ENCODE data around the gene VPS36.

Gene VPS36

GRCh38 chr13:52461265-52461664 is 10.8 kb upstream of the VPS36 start:
- Histone ChIP-seq H3K4me3 (replicated peaks; ENCODE audit: low read depth, low read length) (no peak overlapping the region), H3K36me3 (ENCODE audit: control insufficient read depth, insufficient read depth, low read length) (peaks cover 4% of the 10 kb centered on the region), H3K27me3 (replicated peaks; ENCODE audit: control insufficient read depth, insufficient read depth, low read length) (no peaks in the 10 kb centered on the region)
- DNase-seq (ENCODE audit: extremely low read depth, insufficient read length) = no peak
- TF ChIP-seq CTCF (IDR thresholded peaks at IDR 0.05; ENCODE audit: insufficient read depth, low read length, poor library complexity, severe bottlenecking) = no peak

- no peak for DNase-seq (ENCODE audit: extremely low read depth, insufficient read length)
- Histone ChIP-seq H3K27me3 (replicated peaks; ENCODE audit: control insufficient read depth, insufficient read depth, low read length) (no peaks in the 10 kb centered on the region), H3K36me3 (ENCODE audit: control insufficient read depth, insufficient read depth, low read length) (peaks cover 4% of the 10 kb centered on the region), H3K4me3 (replicated peaks; ENCODE audit: low read depth, low read length) (no peak overlapping the region)
- TF ChIP-seq CTCF (IDR thresholded peaks at IDR 0.05; ENCODE audit: insufficient read depth, low read length, poor library complexity, severe bottlenecking) = no peak
These were observed 9.2 kb upstream of the VPS36 start for GRCh38 chr13:52459668-52460067.

GRCh38 chr13:52455677-52456041 is 5.2 kb upstream of the VPS36 start:
- peak; percentile 82 for DNase-seq (ENCODE audit: extremely low read depth, insufficient read length)
- H3K4me3 ChIP-seq (replicated peaks; ENCODE audit: low read depth, low read length) = peak overlapping the region; percentile 96
- peaks cover 2% of the 10 kb centered on the region for H3K36me3 ChIP-seq (ENCODE audit: control insufficient read depth, insufficient read depth, low read length)
- TF ChIP-seq CTCF (IDR thresholded peaks at IDR 0.05; ENCODE audit: insufficient read depth, low read length, poor library complexity, severe bottlenecking) = no peak
- no peaks in the 10 kb centered on the region for H3K27me3 ChIP-seq (replicated peaks; ENCODE audit: control insufficient read depth, insufficient read depth, low read length)

GRCh38 chr13:52454820-52455676 is 4.6 kb upstream of the VPS36 start, which contains the start of gene CKAP2:
TSS of gene CKAP2 (plus strand) at chr13:52455478. CDS start at chr13:52455557, 79 bp downstream.
- peak; percentile 95 for DNase-seq (ENCODE audit: extremely low read depth, insufficient read length)
- H3K36me3 ChIP-seq (ENCODE audit: control insufficient read depth, insufficient read depth, low read length) = peaks cover 2% of the 10 kb centered on the region
- TF ChIP-seq CTCF (IDR thresholded peaks at IDR 0.05; ENCODE audit: insufficient read depth, low read length, poor library complexity, severe bottlenecking) = no peak
- no peaks in the 10 kb centered on the region for H3K27me3 ChIP-seq (replicated peaks; ENCODE audit: control insufficient read depth, insufficient read depth, low read length)
- peak within 1 kb of the TSS; percentile 96 for H3K4me3 ChIP-seq (replicated peaks; ENCODE audit: low read depth, low read length)

- H3K27me3 ChIP-seq (replicated peaks; ENCODE audit: control insufficient read depth, insufficient read depth, low read length) = no peaks in the 10 kb centered on the region
- H3K36me3 ChIP-seq (ENCODE audit: control insufficient read depth, insufficient read depth, low read length) = no peaks in the 10 kb centered on the region; the same call in none of the 2 replicates
- peak overlapping the region; percentile 96 for H3K4me3 ChIP-seq (replicated peaks; ENCODE audit: low read depth, low read length)
- TF ChIP-seq CTCF (IDR thresholded peaks at IDR 0.05; ENCODE audit: insufficient read depth, low read length, poor library complexity, severe bottlenecking) = no peak
- peak; percentile 72 for DNase-seq (ENCODE audit: extremely low read depth, insufficient read length)
These were observed 4.0 kb upstream of the VPS36 start for GRCh38 chr13:52454459-52454819.
